ENCODE data around the gene COPG2. TPM values are rescaled to one million over a fixed set of nuclear protein-coding genes. Genes with fewer than 3 reads are reported as not detected.

The COPG2 gene
- total RNA-seq, 1 experiment from 2014 or later = 26.0 TPM

- Histone ChIP-seq H3K27me3 (ENCODE audit: control insufficient read depth, insufficient read depth, low read length) (no peaks in the 10 kb centered on the region), H3K4me1 (ENCODE audit: control insufficient read depth, insufficient read depth, low read length) (no peaks in the 10 kb centered on the region), H3K9me3 (ENCODE audit: control insufficient read depth, insufficient read depth, low read depth, low read length) (no peaks in the 10 kb centered on the region; the same call in 1 of the 2 replicates), H3K36me3 (ENCODE audit: control insufficient read depth, insufficient read depth, low read length) (no peaks in the 10 kb centered on the region), H3K27ac (ENCODE audit: low read length) (no peak overlapping the region), H3K4me3 (ENCODE audit: low read depth in 2 of 2, low read length in 2 of 2) (no peak overlapping the region)
- intact Hi-C loops (cut with micrococcal nuclease; ENCODE audit: unreplicated experiment) (no loop called here), in situ Hi-C loops (cut with HindIII; ENCODE audit: low pct_unique_long_range_greater_than_20kb, low sequenced_read_pairs) (no loop called here)
- TF ChIP-seq POLR2AphosphoS5 (IDR thresholded peaks at IDR 0.05; ENCODE audit: low read depth, low read length) (no peak), TCF7L2 (IDR thresholded peaks at IDR 0.05; ENCODE audit: low read depth, low read length) (no peak), CTCF (IDR thresholded peaks at IDR 0.05) (no peak), SIN3A (IDR thresholded peaks at IDR 0.05; ENCODE audit: borderline replicate concordance, insufficient read depth, low read depth, low read length) (no peak)
- TF ChIP-seq, protein P1, sequence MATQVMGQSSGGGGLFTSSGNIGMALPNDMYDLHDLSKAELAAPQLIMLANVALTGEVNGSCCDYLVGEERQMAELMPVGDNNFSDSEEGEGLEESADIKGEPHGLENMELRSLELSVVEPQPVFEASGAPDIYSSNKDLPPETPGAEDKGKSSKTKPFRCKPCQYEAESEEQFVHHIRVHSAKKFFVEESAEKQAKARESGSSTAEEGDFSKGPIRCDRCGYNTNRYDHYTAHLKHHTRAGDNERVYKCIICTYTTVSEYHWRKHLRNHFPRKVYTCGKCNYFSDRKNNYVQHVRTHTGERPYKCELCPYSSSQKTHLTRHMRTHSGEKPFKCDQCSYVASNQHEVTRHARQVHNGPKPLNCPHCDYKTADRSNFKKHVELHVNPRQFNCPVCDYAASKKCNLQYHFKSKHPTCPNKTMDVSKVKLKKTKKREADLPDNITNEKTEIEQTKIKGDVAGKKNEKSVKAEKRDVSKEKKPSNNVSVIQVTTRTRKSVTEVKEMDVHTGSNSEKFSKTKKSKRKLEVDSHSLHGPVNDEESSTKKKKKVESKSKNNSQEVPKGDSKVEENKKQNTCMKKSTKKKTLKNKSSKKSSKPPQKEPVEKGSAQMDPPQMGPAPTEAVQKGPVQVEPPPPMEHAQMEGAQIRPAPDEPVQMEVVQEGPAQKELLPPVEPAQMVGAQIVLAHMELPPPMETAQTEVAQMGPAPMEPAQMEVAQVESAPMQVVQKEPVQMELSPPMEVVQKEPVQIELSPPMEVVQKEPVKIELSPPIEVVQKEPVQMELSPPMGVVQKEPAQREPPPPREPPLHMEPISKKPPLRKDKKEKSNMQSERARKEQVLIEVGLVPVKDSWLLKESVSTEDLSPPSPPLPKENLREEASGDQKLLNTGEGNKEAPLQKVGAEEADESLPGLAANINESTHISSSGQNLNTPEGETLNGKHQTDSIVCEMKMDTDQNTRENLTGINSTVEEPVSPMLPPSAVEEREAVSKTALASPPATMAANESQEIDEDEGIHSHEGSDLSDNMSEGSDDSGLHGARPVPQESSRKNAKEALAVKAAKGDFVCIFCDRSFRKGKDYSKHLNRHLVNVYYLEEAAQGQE (IDR thresholded peaks at IDR 0.05; ENCODE audit: insufficient read depth in 1 of 2, low read depth in 2 of 2, low read length in 1 of 2) = no peak
- DNase-seq (ENCODE audit: low read depth, low spot score) (no peak), ATAC-seq (no peak)
- ChIA-PET CTCF (no interaction called here), POLR2A (interaction anchor here (0.6 kb wide), 1 partner anchor 216 kb away, joined by 6 read pairs; no protein-coding TSS in a partner anchor)
- BruUV-seq (replicated peaks) = no TSS peak
Measured at GRCh38 chr7:130473876-130474275, 194.7 kb downstream of the COPG2 start.

GRCh38 chr7:130473289-130473688, 195.3 kb downstream of the COPG2 start:
- intact Hi-C loops (cut with micrococcal nuclease; ENCODE audit: unreplicated experiment) (no loop called here), in situ Hi-C loops (cut with HindIII; ENCODE audit: low pct_unique_long_range_greater_than_20kb, low sequenced_read_pairs) (no loop called here)
- no peak overlapping the region for H3K27ac ChIP-seq (ENCODE audit: low read length)
- H3K36me3 ChIP-seq (ENCODE audit: control insufficient read depth, insufficient read depth, low read length) = no peaks in the 10 kb centered on the region
- ATAC-seq = no peak
- ChIA-PET CTCF (no interaction called here), POLR2A (no interaction called here)
- no peak overlapping the region for H3K4me3 ChIP-seq (ENCODE audit: low read depth in 2 of 2, low read length in 2 of 2)
- DNase-seq (ENCODE audit: low read depth, low spot score) = no peak
- no TSS peak for BruUV-seq (replicated peaks)
- no peaks in the 10 kb centered on the region for H3K4me1 ChIP-seq (ENCODE audit: control insufficient read depth, insufficient read depth, low read length)
- TF ChIP-seq POLR2AphosphoS5 (IDR thresholded peaks at IDR 0.05; ENCODE audit: low read depth, low read length) = no peak
- TF ChIP-seq TCF7L2 (IDR thresholded peaks at IDR 0.05; ENCODE audit: low read depth, low read length) = no peak
- TF ChIP-seq SIN3A (IDR thresholded peaks at IDR 0.05; ENCODE audit: borderline replicate concordance, insufficient read depth, low read depth, low read length) = no peak
- TF ChIP-seq CTCF (IDR thresholded peaks at IDR 0.05) = no peak
- TF ChIP-seq, protein P1 (IDR thresholded peaks at IDR 0.05; ENCODE audit: insufficient read depth in 1 of 2, low read depth in 2 of 2, low read length in 1 of 2) = no peak
- no peaks in the 10 kb centered on the region; the same call in 1 of the 2 replicates for H3K9me3 ChIP-seq (ENCODE audit: control insufficient read depth, insufficient read depth, low read depth, low read length)
- no peaks in the 10 kb centered on the region for H3K27me3 ChIP-seq (ENCODE audit: control insufficient read depth, insufficient read depth, low read length)

Measured in Panc1 (cell line).